Adipocyte (in vitro differentiated cells): ENCODE measurements around the gene VPREB3.

Source experiments
- DNase-seq: peaks from one replicate; pipeline ENCODE4 v3.0.0-alpha.2; 2015; ENCODE audit warnings: low read depth
- H3K27me3 ChIP-seq: replicated peaks from 2 replicates; pipeline ENCODE4 v1.7.0; 2013; ENCODE audit warnings: mild to moderate bottlenecking, low read length, moderate library complexity; ENCODE audit not compliant: control insufficient read depth, insufficient read depth
- H3K36me3 ChIP-seq: 2 replicates; pipeline ENCODE4 v1.7.0; 2013; ENCODE audit warnings: low read length, mild to moderate bottlenecking, moderate library complexity; ENCODE audit not compliant: control insufficient read depth, insufficient read depth, severe bottlenecking
- H3K4me1 ChIP-seq: 2 replicates; pipeline ENCODE4 v1.7.0; 2013; ENCODE audit warnings: mild to moderate bottlenecking, low read length, moderate library complexity; ENCODE audit not compliant: control insufficient read depth, insufficient read depth
- H3K4me3 ChIP-seq: 2 replicates; pipeline ENCODE4 v1.7.0; 2013; ENCODE audit warnings: mild to moderate bottlenecking, low read length, moderate library complexity
- H3K9ac ChIP-seq: 2 replicates; pipeline ENCODE4 v1.7.0; 2013; ENCODE audit warnings: mild to moderate bottlenecking, low read length, moderate library complexity
- H3K9me3 ChIP-seq: 2 replicates; pipeline ENCODE4 v1.7.0; 2013; ENCODE audit warnings: mild to moderate bottlenecking, low read length, moderate library complexity; ENCODE audit not compliant: control insufficient read depth

VPREB3 gene

DNA sequence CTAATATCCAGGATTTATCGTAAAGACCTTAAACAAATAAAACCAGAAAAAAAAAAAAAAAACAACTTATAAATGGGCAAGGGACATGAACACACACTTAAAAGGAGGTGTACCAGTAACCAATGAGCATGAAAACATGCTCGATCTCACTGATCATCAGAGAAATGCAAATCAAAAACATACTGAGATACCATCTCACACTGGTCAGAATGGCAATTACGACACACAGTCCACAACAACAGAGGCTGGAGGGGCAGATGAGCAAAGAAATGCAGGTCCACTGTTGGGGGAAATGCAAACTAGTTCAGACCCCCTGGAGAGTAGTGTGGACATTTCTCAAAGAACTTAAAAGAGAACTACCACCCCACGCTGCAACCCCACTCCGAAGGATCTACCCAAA, 50.2 kb downstream of the VPREB3 start:
- H3K27me3 ChIP-seq: no peaks in the 10 kb centered on the region
- no peak overlapping the region for H3K4me3 ChIP-seq
- peaks cover 80% of the 10 kb centered on the region for H3K36me3 ChIP-seq
- DNase-seq: no peak
- H3K9me3 ChIP-seq: no peaks in the 10 kb centered on the region
- no peaks in the 10 kb centered on the region for H3K4me1 ChIP-seq
- no peak overlapping the region for H3K9ac ChIP-seq
